Mucosa of rectum (tissue), 2 donors: ENCODE data around the gene PARVG.

ENCODE experiments used
- H3K27ac ChIP-seq, 2 donors: one replicate each; pipeline ENCODE4 v1.7.0; 2013; ENCODE audit warnings: inconsistent platforms in 2 of 2, low read depth in 2 of 2, low read length in 2 of 2
- H3K27me3 ChIP-seq, 2 donors: one replicate each; pipeline ENCODE4 v1.7.0; 2013; ENCODE audit warnings: low read length in 2 of 2; ENCODE audit not compliant: control insufficient read depth in 2 of 2, insufficient read depth in 2 of 2
- H3K36me3 ChIP-seq, 2 donors: one replicate each; pipeline ENCODE4 v1.7.0; 2013; ENCODE audit warnings: low read length in 2 of 2; ENCODE audit not compliant: control insufficient read depth in 2 of 2, insufficient read depth in 2 of 2
- H3K4me1 ChIP-seq, 2 donors: one replicate each; pipeline ENCODE4 v1.7.0; 2013; ENCODE audit warnings: low read length in 2 of 2, mild to moderate bottlenecking in 1 of 2; ENCODE audit not compliant: control insufficient read depth in 2 of 2, insufficient read depth in 2 of 2
- H3K4me3 ChIP-seq, 2 donors: one replicate each; pipeline ENCODE4 v1.7.0; 2013; ENCODE audit warnings: low read length in 2 of 2
- H3K9ac ChIP-seq, 2 donors: one replicate each; pipeline ENCODE4 v1.7.0; 2013; ENCODE audit warnings: low read length in 2 of 2, low read depth in 1 of 2, mild to moderate bottlenecking in 1 of 2
- H3K9me3 ChIP-seq, 2 donors: one replicate each; pipeline ENCODE4 v1.7.0; 2013; ENCODE audit warnings: low read length in 2 of 2; ENCODE audit not compliant: control insufficient read depth in 2 of 2
- donor health status: healthy.
- donor health status: Normal muscosa, but diverticular disease.

Gene PARVG

DNA sequence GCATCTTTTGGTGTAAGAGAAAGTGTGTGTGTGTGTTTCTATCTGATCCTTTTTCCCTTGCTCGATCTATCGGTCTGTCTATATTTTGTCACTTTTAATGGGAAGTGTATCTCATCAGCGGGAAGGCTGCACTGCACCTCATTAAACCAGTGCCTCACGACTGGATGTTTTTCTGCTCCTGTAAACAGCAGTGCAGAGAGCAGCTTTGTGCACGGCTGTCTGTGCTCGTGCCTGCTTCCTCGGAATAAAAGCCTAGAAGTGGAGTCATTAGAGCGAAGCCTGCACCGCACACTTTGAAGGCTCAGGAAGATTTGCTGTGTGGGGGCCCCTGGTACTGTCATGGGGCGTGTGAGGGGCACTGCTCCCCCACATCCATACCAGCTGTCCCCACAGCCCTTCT lies 27.0 kb upstream of the PARVG start:
- no peak overlapping the region for H3K9ac ChIP-seq
- no peaks in the 10 kb centered on the region for H3K27me3 ChIP-seq
- H3K4me3 ChIP-seq, result no peak overlapping the region

DNA sequence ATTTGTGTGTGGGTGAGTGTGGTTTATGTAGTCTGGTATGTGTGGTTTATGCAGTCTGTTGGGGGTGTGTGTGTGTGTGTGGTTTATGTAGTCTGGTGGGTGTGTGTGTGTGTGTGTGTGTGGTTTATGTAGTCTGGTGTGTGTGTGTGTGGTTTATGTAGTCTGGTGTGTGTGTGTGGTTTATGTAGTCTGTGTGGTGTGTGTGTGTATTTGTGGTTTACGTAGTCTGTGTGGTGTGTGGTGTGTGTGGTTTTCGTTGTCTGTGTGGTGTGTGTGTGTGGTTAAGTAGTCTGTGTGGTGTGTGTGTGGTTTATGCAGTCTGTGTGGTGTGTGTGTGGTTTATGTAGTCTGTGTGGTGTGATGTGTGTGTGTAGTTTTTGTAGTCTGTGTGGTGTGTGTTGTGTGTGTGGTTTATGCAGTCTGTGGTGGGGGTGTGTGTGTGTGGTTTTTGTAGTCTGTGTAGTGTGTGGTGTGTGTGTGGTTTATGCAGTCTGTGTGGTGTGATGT lies 26.2 kb upstream of the PARVG start:
- H3K27me3 ChIP-seq, result no peaks in the 10 kb centered on the region
- H3K4me3 ChIP-seq, result no peak overlapping the region
- no peaks in the 10 kb centered on the region for H3K9me3 ChIP-seq
- no peaks in the 10 kb centered on the region for H3K4me1 ChIP-seq
- no peak overlapping the region for H3K9ac ChIP-seq
- H3K36me3 ChIP-seq, result no peaks in the 10 kb centered on the region
- no peak overlapping the region for H3K27ac ChIP-seq

More for the DNA sequence above, 27.0 kb upstream of the PARVG start:
- Histone ChIP-seq H3K27ac (no peak overlapping the region), H3K9me3 (no peaks in the 10 kb centered on the region), H3K36me3 (no peaks in the 10 kb centered on the region), H3K4me1 (no peaks in the 10 kb centered on the region)

DNA sequence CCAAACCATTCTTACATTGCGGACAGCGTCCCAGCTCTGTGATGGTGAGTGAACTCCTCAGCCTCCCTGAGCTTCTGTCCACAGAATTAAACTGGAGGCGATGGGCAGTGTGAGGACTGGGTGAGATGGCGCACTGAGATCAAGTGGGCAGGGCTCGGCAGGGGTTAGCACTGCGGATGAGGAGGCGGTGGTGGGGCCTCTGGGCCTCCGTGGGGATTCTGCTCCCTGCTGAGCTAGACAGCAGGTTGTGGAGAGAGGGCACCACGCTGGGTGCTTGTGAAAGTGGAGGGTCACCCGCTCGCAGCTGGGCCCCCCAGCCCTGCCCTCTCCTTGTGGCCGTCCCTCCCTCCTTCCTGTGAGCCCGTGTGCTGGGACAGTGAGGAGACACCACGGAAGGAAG lies 25.6 kb upstream of the PARVG start:
- Histone ChIP-seq H3K9ac (no peak overlapping the region), H3K27ac (no peak overlapping the region), H3K4me1 (no peaks in the 10 kb centered on the region), H3K4me3 (no peak overlapping the region), H3K27me3 (no peaks in the 10 kb centered on the region), H3K9me3 (no peaks in the 10 kb centered on the region), H3K36me3 (no peaks in the 10 kb centered on the region)

DNA sequence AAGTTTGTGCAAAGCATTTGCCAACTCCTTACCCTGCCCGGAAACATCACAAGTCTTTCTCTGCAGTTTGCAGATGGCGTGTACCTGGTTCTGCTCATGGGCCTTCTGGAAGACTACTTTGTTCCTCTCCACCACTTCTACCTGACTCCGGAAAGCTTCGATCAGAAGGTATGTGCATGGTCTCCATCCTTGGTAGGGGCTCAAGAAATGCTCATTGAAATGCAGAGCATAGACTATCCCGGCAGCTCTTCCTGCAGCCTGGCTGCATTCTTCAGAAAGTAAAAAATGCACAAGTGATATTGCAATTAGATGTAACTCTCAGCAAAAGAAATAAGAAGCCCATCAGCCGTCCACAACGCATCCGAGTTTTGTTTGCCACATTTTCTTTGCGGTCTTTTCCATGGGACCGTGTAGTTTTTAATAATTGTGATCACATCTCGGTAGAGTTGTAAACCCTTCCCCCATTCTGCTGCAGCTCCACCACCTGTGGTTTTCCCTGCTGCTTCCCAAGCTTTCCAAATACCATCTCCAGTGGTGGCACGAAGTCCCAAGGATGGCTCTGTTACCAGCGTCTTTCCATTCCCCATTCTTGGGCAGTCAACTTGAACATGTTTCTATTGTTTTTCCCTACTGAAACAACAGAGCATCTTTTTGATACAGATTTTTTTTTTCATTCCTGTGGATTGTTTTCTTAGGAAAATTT lies 22.7 kb upstream of the PARVG start:
- Histone ChIP-seq H3K4me3 (no peak overlapping the region), H3K9me3 (no peaks in the 10 kb centered on the region), H3K9ac (no peak overlapping the region), H3K4me1 (no peaks in the 10 kb centered on the region), H3K27me3 (no peaks in the 10 kb centered on the region), H3K27ac (no peak overlapping the region), H3K36me3 (no peaks in the 10 kb centered on the region)

DNA sequence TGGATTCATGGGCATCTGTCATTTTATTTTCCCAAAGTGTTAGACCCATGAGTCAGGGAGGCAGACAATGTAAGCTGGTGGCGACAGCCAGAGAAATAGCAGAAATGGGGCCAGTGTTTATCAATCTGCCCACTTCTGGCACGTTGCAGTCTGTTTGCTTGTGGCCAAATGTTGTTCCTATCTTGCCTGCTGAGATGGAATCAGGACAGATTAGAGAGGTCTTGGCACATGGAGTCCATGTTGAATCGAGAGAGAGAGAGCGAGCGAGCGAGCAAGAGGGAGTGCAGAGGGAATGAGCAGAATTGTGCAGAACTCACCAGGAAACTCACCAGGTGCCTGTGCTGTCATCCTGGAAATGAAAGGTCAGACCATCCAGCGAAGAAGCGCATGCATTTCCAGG lies 21.9 kb upstream of the PARVG start:
- Histone ChIP-seq H3K36me3 (no peaks in the 10 kb centered on the region), H3K27me3 (no peaks in the 10 kb centered on the region), H3K4me3 (no peak overlapping the region), H3K9ac (no peak overlapping the region), H3K27ac (no peak overlapping the region), H3K4me1 (no peaks in the 10 kb centered on the region), H3K9me3 (no peaks in the 10 kb centered on the region)

DNA sequence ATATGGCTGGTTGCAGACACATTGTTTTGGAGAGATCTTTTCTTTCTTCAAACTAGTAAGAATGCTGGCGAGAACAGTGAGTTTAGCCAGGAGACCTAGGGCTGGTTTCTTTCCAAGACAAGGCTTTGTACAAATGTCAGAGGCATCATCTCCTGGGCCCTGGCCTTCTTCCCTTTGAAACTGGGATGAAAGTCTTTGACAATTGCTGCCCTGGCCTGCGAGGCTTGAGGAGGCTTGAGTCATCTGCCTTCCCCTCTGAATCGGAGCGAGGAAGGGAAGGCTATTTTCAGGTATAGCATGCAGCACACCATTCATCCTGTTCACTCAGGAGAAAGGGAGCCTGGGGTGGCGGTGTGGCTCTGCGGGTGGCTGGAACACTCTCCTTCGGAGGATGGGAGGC lies 21.5 kb upstream of the PARVG start:
- Histone ChIP-seq H3K9me3 (no peaks in the 10 kb centered on the region), H3K9ac (no peak overlapping the region), H3K36me3 (no peaks in the 10 kb centered on the region), H3K4me3 (no peak overlapping the region), H3K4me1 (no peaks in the 10 kb centered on the region), H3K27ac (no peak overlapping the region), H3K27me3 (no peaks in the 10 kb centered on the region)

DNA sequence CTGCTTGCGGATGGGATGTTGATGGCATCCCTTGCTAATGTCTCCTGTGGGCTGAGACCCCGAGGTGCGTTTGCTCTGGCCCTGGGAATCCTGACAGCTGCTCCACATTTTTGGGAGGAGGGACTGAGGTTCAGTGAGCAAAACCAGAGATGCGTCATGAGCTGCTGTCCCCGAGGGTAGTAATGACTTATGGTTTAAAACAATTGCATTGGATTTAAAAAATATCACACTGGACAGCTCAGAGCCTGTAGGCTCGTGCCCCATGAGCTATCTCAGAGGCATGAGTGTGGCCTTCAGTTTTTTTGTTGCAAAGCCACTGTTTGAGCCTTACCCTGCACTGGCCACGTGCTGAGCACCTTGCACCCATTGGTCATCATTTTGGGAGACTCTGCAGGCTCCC lies 20.9 kb upstream of the PARVG start:
- H3K9me3 ChIP-seq, result no peaks in the 10 kb centered on the region
- no peaks in the 10 kb centered on the region for H3K27me3 ChIP-seq
- H3K36me3 ChIP-seq, result no peaks in the 10 kb centered on the region
- no peaks in the 10 kb centered on the region for H3K4me1 ChIP-seq
- H3K9ac ChIP-seq, result no peak overlapping the region
- no peak overlapping the region for H3K27ac ChIP-seq
- H3K4me3 ChIP-seq, result no peak overlapping the region

DNA sequence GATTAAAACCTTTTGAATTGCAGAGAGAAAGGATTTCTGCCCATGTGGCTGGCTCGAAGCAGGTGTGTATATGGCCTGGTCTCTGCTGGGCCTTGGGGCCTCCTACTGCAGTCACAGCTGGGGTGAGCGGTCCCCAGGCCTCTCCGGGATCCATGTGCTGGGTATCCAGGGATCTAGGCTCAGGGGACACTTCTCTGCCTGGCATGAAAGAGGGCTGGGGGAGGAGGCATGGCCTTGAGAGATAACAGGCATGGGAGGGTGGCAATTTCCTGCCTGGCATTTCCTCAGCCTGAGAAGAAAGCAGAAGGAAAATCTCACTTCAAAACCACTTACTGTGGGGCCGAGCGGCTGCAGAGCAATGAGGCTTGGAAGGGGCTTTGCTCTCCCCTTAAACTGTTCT lies 20.3 kb upstream of the PARVG start:
- no peak overlapping the region for H3K27ac ChIP-seq
- no peaks in the 10 kb centered on the region for H3K4me1 ChIP-seq
- no peak overlapping the region for H3K9ac ChIP-seq
- H3K27me3 ChIP-seq, result no peaks in the 10 kb centered on the region
- H3K4me3 ChIP-seq, result no peak overlapping the region
- no peaks in the 10 kb centered on the region for H3K36me3 ChIP-seq
- no peaks in the 10 kb centered on the region for H3K9me3 ChIP-seq

DNA sequence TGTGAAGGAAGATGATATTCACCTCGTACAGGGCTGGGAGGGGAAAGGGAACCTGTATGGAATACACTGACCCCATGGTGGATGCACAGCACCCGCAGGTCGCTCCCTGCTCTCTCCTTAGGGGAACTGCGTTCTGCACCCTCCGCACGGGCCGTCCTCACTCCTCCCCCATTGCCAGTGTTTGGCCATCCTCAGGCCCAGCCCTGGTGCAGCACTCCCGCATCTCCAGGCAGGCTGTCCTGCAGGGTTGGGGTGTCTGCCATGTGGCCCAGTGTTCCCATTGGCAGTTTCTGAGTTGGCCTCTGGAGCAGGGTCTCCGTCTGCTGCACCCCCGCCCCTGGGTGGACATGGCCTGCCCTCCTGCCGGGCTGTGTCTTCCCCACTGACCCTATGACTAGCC lies 19.1 kb upstream of the PARVG start:
- Histone ChIP-seq H3K36me3 (no peaks in the 10 kb centered on the region), H3K9me3 (no peaks in the 10 kb centered on the region), H3K9ac (no peak overlapping the region), H3K27ac (no peak overlapping the region), H3K4me3 (no peak overlapping the region), H3K4me1 (no peaks in the 10 kb centered on the region), H3K27me3 (no peaks in the 10 kb centered on the region)

DNA sequence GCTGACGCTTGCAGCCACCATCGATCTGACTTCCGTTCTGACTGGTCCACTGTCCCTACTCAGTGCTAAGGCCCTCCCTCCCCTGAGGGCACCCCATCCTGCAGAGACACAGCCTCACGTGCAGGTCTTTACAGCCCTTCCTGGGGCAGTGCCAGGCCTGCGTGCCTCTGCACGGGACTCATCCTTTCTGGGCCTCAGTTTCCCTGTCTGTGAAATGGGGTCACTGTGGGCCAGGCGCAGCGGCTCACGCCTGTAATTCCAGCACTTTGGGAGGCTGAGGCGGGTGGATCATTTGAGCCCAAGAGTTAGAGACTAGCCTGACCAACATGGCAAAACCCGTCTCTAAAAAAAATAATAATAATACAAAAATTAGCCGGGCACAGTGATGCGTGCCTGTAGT lies 17.8 kb upstream of the PARVG start:
- Histone ChIP-seq H3K9me3 (no peaks in the 10 kb centered on the region), H3K36me3 (no peaks in the 10 kb centered on the region), H3K4me3 (no peak overlapping the region), H3K27ac (no peak overlapping the region), H3K4me1 (no peaks in the 10 kb centered on the region), H3K27me3 (no peaks in the 10 kb centered on the region), H3K9ac (no peak overlapping the region)

DNA sequence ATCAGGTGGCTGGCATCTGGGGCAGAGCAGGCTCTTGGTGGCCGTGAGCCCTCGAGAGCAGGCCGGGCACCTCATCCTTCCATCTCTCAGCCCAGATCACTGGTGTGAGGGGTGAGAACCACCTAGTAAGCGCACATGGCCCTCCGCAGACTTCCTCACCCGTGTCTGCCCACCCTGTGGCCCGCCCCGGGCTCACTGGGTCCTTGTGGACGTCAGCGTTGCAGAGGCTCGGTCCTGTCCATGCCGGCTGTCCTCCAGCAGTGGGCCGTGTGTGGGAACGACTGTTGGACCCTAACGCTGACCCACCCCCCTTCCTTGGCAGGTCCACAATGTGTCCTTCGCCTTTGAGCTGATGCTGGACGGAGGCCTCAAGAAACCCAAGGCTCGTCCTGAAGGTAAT lies 17.2 kb upstream of the PARVG start:
- Histone ChIP-seq H3K27me3 (no peaks in the 10 kb centered on the region), H3K9ac (no peak overlapping the region), H3K4me1 (no peaks in the 10 kb centered on the region), H3K9me3 (no peaks in the 10 kb centered on the region), H3K36me3 (no peaks in the 10 kb centered on the region), H3K4me3 (no peak overlapping the region), H3K27ac (no peak overlapping the region)
